Mesothelial cell of epicardium (in vitro differentiated cells): ENCODE results near the gene KRT24. TPM values are rescaled to one million over a fixed set of nuclear protein-coding genes. Genes with fewer than 3 reads are reported as not detected.

Experiments used
- DNase-seq, 2 experiments: peaks; one replicate each; pipeline ENCODE4 v3.0.0; 2021; ENCODE audit warnings: low spot score in 2 of 2; ENCODE audit not compliant: unreplicated experiment in 2 of 2
- H3K27ac Mint-ChIP-seq: 2 replicates; pipeline ENCODE4 v1.8.0; 2021; ENCODE audit warnings: mixed read lengths
- H3K27me3 Mint-ChIP-seq: 2 replicates; pipeline ENCODE4 v1.8.0; 2021; ENCODE audit warnings: low read depth, mixed read lengths
- H3K36me3 Mint-ChIP-seq: 2 replicates; pipeline ENCODE4 v1.8.0; 2021; ENCODE audit warnings: mixed read lengths
- H3K4me1 Mint-ChIP-seq: 2 replicates; pipeline ENCODE4 v1.8.0; 2021; ENCODE audit warnings: mixed read lengths
- H3K4me3 Mint-ChIP-seq: 2 replicates; pipeline ENCODE4 v1.8.0; 2021; ENCODE audit warnings: mild to moderate bottlenecking, moderate library complexity, mixed read lengths
- H3K9me3 Mint-ChIP-seq: 2 replicates; pipeline ENCODE4 v1.8.0; 2021; ENCODE audit warnings: mixed read lengths
- CTCF ChIP-seq: fragments of 200-600 bp; sonication (generic); IDR thresholded peaks from one replicate; pipeline ENCODE4 v1.5.0; 2021; ENCODE audit warnings: antibody characterized with exemption; ENCODE audit not compliant: unreplicated experiment
- total RNA-seq: library from RNA; stranded (reverse); gene quantifications from 3 replicates; pipeline ENCODE4 v1.2.1, GENCODE V29; 2021

Gene KRT24
- total RNA-seq, 1 donor from 2014 or later = not detected

- TF ChIP-seq CTCF = no peak
- Mint-ChIP-seq H3K27me3 (peaks cover 14% of the 10 kb centered on the region), H3K36me3 (no peaks in the 10 kb centered on the region), H3K4me1 (peaks cover 7% of the 10 kb centered on the region), H3K9me3 (no peaks in the 10 kb centered on the region), H3K27ac (no peak within 1 kb of the TSS), H3K4me3 (peak within 1 kb of the TSS; percentile 63)
- DNase-seq = no peak
Measured at GRCh38 chr17:40664582-40665333, 38.8 kb downstream of the KRT24 start, which contains the start of gene KRT222. KRT222 (minus strand) TSS chr17:40665177; CDS start chr17:40665099, 78 bp downstream.

GRCh38 chr17:40663252-40663651 lies 40.3 kb downstream of the KRT24 start:
- no peak for TF ChIP-seq CTCF
- Mint-ChIP-seq H3K4me1 (peaks cover 7% of the 10 kb centered on the region), H3K4me3 (no peak overlapping the region), H3K27me3 (peaks cover 12% of the 10 kb centered on the region), H3K36me3 (no peaks in the 10 kb centered on the region), H3K9me3 (no peaks in the 10 kb centered on the region), H3K27ac (no peak overlapping the region)
- DNase-seq = no peak

DNA sequence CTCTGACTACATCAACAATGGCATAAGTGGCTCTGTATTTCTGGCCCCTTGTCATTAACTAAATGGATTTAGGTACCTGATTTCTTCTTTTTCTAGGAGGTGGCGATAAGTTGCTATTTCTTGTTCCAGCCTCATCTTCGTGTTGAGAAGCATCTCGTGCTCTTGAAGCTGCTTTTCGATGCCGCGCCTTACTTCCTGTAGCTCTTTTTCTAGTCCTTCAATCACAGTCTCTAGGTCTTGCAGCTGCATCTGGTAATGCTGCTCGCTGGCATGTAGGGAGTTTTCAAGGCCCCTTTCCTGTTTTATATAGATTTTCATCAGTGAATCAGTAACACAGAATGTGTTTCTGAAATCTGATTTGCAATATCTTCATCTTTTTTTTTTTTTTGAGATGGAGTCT lies 43.6 kb downstream of the KRT24 start:
- no peaks in the 10 kb centered on the region for H3K36me3 Mint-ChIP-seq
- H3K27ac Mint-ChIP-seq = no peak overlapping the region
- no peaks in the 10 kb centered on the region for H3K9me3 Mint-ChIP-seq
- peaks cover 5% of the 10 kb centered on the region for H3K27me3 Mint-ChIP-seq
- H3K4me1 Mint-ChIP-seq = peaks cover 4% of the 10 kb centered on the region
- DNase-seq = no peak
- TF ChIP-seq CTCF = no peak
- H3K4me3 Mint-ChIP-seq = no peak overlapping the region

DNA sequence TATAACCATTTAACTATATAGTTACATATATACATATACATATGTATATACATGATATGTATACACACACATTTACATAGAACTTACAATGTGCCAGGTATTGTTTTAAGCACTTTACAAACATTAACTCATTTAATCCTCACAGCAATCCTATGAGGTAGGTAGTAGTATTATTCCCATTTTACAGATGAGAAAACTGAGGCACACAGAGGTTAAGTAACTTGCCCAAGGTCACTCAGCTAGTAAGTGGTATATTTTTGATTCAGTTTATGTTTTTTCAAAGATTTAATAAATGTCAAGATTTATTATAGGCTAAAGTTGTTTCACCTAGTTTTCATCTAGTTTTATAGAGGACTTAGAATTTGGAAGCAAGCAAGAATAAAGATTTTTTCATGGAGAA lies 45.2 kb downstream of the KRT24 start:
- no peak for DNase-seq
- no peak for TF ChIP-seq CTCF
- H3K36me3 Mint-ChIP-seq = no peaks in the 10 kb centered on the region
- no peak overlapping the region for H3K4me3 Mint-ChIP-seq
- no peak overlapping the region for H3K27ac Mint-ChIP-seq
- peaks cover 2% of the 10 kb centered on the region for H3K27me3 Mint-ChIP-seq
- no peaks in the 10 kb centered on the region for H3K9me3 Mint-ChIP-seq
- peaks cover 1% of the 10 kb centered on the region for H3K4me1 Mint-ChIP-seq

GRCh38 chr17:40651939-40652338 lies 51.6 kb downstream of the KRT24 start:
- no peak overlapping the region for H3K4me3 Mint-ChIP-seq
- no peaks in the 10 kb centered on the region for H3K9me3 Mint-ChIP-seq
- H3K27me3 Mint-ChIP-seq = no peaks in the 10 kb centered on the region
- DNase-seq = no peak
- no peaks in the 10 kb centered on the region for H3K36me3 Mint-ChIP-seq
- no peak for TF ChIP-seq CTCF
- H3K27ac Mint-ChIP-seq = no peak overlapping the region
- peaks cover 10% of the 10 kb centered on the region for H3K4me1 Mint-ChIP-seq
